Right atrium auricular region (tissue), 2 donors: Measurements from ENCODE around the gene CLPTM1. TPM values are rescaled to one million over a fixed set of nuclear protein-coding genes. Genes with fewer than 3 reads are reported as not detected.

Experiments used
- DNase-seq: peaks from one replicate; pipeline ENCODE4 v3.0.0-alpha.2; 2019; ENCODE audit warnings: low spot score
- H3K27ac ChIP-seq, 2 donors: fragments of 200-600 bp; sonication (generic); 1 replicate in 1 of 2; 2 replicates in 1 of 2; pipeline ENCODE4 v1.5.1; 2016 to 2019
- H3K27me3 ChIP-seq, 2 donors: fragments of 200-600 bp; sonication (generic); one replicate each; pipeline versions ENCODE4 v1.5.1 to v1.6.0; 2017 to 2019
- H3K36me3 ChIP-seq: fragments of 200-600 bp; sonication (generic); one replicate; pipeline ENCODE4 v1.5.1; 2016
- H3K4me1 ChIP-seq, 2 donors: fragments of 200-600 bp; sonication (generic); one replicate each; pipeline versions ENCODE4 v1.5.1 to v1.6.0; 2017 to 2019
- H3K4me3 ChIP-seq, 2 donors: fragments of 200-600 bp; sonication (generic); 1 replicate in 1 of 2; 2 replicates in 1 of 2; pipeline ENCODE4 v1.5.1; 2017 to 2019; ENCODE audit warnings: mild to moderate bottlenecking in 1 of 2, moderate library complexity in 1 of 2
- H3K9me3 ChIP-seq, 2 donors: fragments of 200-600 bp; sonication (generic); one replicate each; pipeline ENCODE4 v1.5.1; 2019
- CTCF ChIP-seq, 2 donors: fragments of 200-600 bp; sonication (generic); IDR thresholded peaks; one replicate each; pipeline ENCODE4 v1.5.1; 2019; ENCODE audit warnings: antibody characterized with exemption in 2 of 2
- total RNA-seq, 2 donors: library from RNA; depleted of rRNA; stranded (reverse); fragments of >200 nt; gene quantifications; one replicate each; pipeline ENCODE4 v1.1.0, GENCODE V29; 2016

Gene CLPTM1
- total RNA-seq, 2 donors from 2014 or later: 75.9 to 83.5 TPM

- Histone ChIP-seq H3K36me3 (peaks cover 38% of the 10 kb centered on the region), H3K27me3 (no peaks in the 10 kb centered on the region), H3K27ac (peak within 1 kb of the TSS; percentile 93 to 95), H3K4me3 (peak within 1 kb of the TSS; percentile 91 to 93), H3K4me1 (peaks cover 0 to 38% of the 10 kb centered on the region in 2 donors), H3K9me3 (no peaks in the 10 kb centered on the region)
- TF ChIP-seq CTCF (IDR thresholded peaks at IDR 0.05): peak in 1 of 2 donors; percentile 26
- DNase-seq: peak; percentile 89
Measured at GRCh38 chr19:45038931-45039893, 84.0 kb downstream of the CLPTM1 start, which contains the start of gene CLASRP. TSS of gene CLASRP (plus strand) at chr19:45039045. CDS start at chr19:45040213, 1,168 bp downstream.

GRCh38 chr19:45040059-45040771 is 85.0 kb downstream of the CLPTM1 start:
- H3K27ac ChIP-seq: peak overlapping the region; percentile 93 to 95
- no peak for TF ChIP-seq CTCF (IDR thresholded peaks at IDR 0.05)
- peak overlapping the region; percentile 91 to 93 for H3K4me3 ChIP-seq
- DNase-seq: no peak
- no peaks in the 10 kb centered on the region for H3K9me3 ChIP-seq
- H3K27me3 ChIP-seq: no peaks in the 10 kb centered on the region
- peaks cover 48% of the 10 kb centered on the region for H3K36me3 ChIP-seq
- H3K4me1 ChIP-seq: peaks cover 0 to 43% of the 10 kb centered on the region in 2 donors

GRCh38 chr19:45041125-45041524 is 85.9 kb downstream of the CLPTM1 start:
- Histone ChIP-seq H3K4me3 (no peak overlapping the region), H3K9me3 (no peaks in the 10 kb centered on the region), H3K27ac (no peak overlapping the region), H3K36me3 (peaks cover 56% of the 10 kb centered on the region), H3K4me1 (peaks cover 0 to 51% of the 10 kb centered on the region in 2 donors), H3K27me3 (no peaks in the 10 kb centered on the region)
- DNase-seq: no peak
- TF ChIP-seq CTCF (IDR thresholded peaks at IDR 0.05): no peak

Other genes with a start within 250 kb of the CLPTM1 start
- 10 to 100 TPM; 15.3 to 25.2 TPM for gene BCL3, start 206.7 kb upstream of the CLPTM1 start, total RNA-seq
- not detected for gene CBLC, start 177.5 kb upstream of the CLPTM1 start, total RNA-seq
- gene BCAM, start 146.3 kb upstream of the CLPTM1 start, total RNA-seq: 100 to 1,000 TPM in 1 of 2 donors, 10 to 100 TPM in 1; 82.1 to 102 TPM
- gene NECTIN2, start 109.1 kb upstream of the CLPTM1 start, total RNA-seq: 10 to 100 TPM; 65.1 to 95.7 TPM
- 10 to 100 TPM; 33.7 to 39.0 TPM for gene TOMM40, start 64.1 kb upstream of the CLPTM1 start, total RNA-seq
- 100 to 1,000 TPM in 1 of 2 donors, 10 to 100 TPM in 1; 85.3 to 403 TPM for gene APOE, start 49.6 kb upstream of the CLPTM1 start, total RNA-seq
- gene APOC1, start 40.8 kb upstream of the CLPTM1 start, total RNA-seq: 1 to 10 TPM; 3.6 to 6.5 TPM
- not detected for gene APOC4, start 13.1 kb upstream of the CLPTM1 start, total RNA-seq
- not detected for gene APOC2, start 9.3 kb upstream of the CLPTM1 start, total RNA-seq
- gene RELB, start 46.1 kb downstream of the CLPTM1 start, total RNA-seq: 1 to 10 TPM; 1.3 to 3.1 TPM
- 10 to 100 TPM; 29.6 to 31.3 TPM for gene CLASRP, start 83.7 kb downstream of the CLPTM1 start, total RNA-seq
- under 1 TPM in 1 of 2 donors, not detected in 1; 0.43 TPM for gene ZNF296, start 121.1 kb downstream of the CLPTM1 start, total RNA-seq
- gene GEMIN7, start 123.9 kb downstream of the CLPTM1 start, total RNA-seq: 10 to 100 TPM; 11.3 to 20.0 TPM
- gene PPP1R37, start 137.8 kb downstream of the CLPTM1 start, total RNA-seq: 10 to 100 TPM; 21.7 to 22.9 TPM
- gene NKPD1, start 205.6 kb downstream of the CLPTM1 start, total RNA-seq: under 1 TPM; 0.16 to 0.22 TPM
- gene TRAPPC6A, start 222.9 kb downstream of the CLPTM1 start, total RNA-seq: 10 to 100 TPM; 17.9 to 22.8 TPM
- 1 to 10 TPM; 5.0 to 5.6 TPM for gene BLOC1S3, start 223.4 kb downstream of the CLPTM1 start, total RNA-seq